Astrocyte (in vitro differentiated cells and primary cell): ENCODE results near the gene BASP1. TPM values are rescaled to one million over a fixed set of nuclear protein-coding genes. Genes with fewer than 3 reads are reported as not detected.

Experiments
- DNase-seq: peaks from one replicate; pipeline ENCODE4 v3.0.0-alpha.2; 2010; ENCODE audit warnings: low read depth
- FAIRE-seq: peaks from 2 replicates; lab custom pipeline; 2011; peaks lifted over from hg19 to GRCh38; lab: Jason Lieb, UNC
- H2AFZ ChIP-seq: 2 replicates; pipeline ENCODE4 v1.6.0; 2012; ENCODE audit warnings: low read depth, low read length, inconsistent platforms
- H3K27ac ChIP-seq: 2 replicates; pipeline ENCODE4 v1.5.1; 2011; ENCODE audit warnings: low read depth, low read length, inconsistent platforms
- H3K27me3 ChIP-seq: 2 replicates; pipeline ENCODE4 v1.6.0; 2011; ENCODE audit warnings: low read length, inconsistent platforms; ENCODE audit not compliant: insufficient read depth
- H3K36me3 ChIP-seq: 2 replicates; pipeline ENCODE4 v1.5.1; 2011; ENCODE audit warnings: low read length, inconsistent platforms; ENCODE audit not compliant: insufficient read depth
- H3K4me1 ChIP-seq: 2 replicates; pipeline ENCODE4 v1.5.1; 2011; ENCODE audit warnings: low read length, inconsistent platforms; ENCODE audit not compliant: insufficient read depth
- H3K4me2 ChIP-seq: 2 replicates; pipeline ENCODE4 v1.6.0; 2012; ENCODE audit warnings: low read length, inconsistent platforms
- H3K4me3 ChIP-seq: 2 replicates; pipeline ENCODE4 v1.5.1; 2011; ENCODE audit warnings: low read depth, mild to moderate bottlenecking, low read length, inconsistent platforms; ENCODE audit not compliant: insufficient read depth
- H3K79me2 ChIP-seq: 2 replicates; pipeline ENCODE4 v1.6.0; 2012; ENCODE audit warnings: mild to moderate bottlenecking, low read length, inconsistent platforms; ENCODE audit not compliant: insufficient read depth
- H3K9ac ChIP-seq: 2 replicates; pipeline ENCODE4 v1.6.0; 2012; ENCODE audit warnings: mild to moderate bottlenecking, low read length, inconsistent platforms
- H3K9me3 ChIP-seq: 2 replicates; pipeline ENCODE4 v1.5.1; 2012; ENCODE audit warnings: low read depth, mild to moderate bottlenecking, low read length, inconsistent platforms; ENCODE audit not compliant: insufficient read depth
- H4K20me1 ChIP-seq: 2 replicates; pipeline ENCODE4 v1.6.0; 2012; ENCODE audit warnings: low read length, inconsistent platforms; ENCODE audit not compliant: insufficient read depth
- H3K27ac Mint-ChIP-seq: one replicate; pipeline ENCODE4 v1.8.0; 2021; ENCODE audit warnings: mild to moderate bottlenecking, mixed read lengths; ENCODE audit not compliant: unreplicated experiment
- H3K27me3 Mint-ChIP-seq: one replicate; pipeline ENCODE4 v1.8.0; 2021; ENCODE audit warnings: low read depth, mixed read lengths; ENCODE audit not compliant: unreplicated experiment
- H3K36me3 Mint-ChIP-seq: one replicate; pipeline ENCODE4 v1.8.0; 2021; ENCODE audit warnings: low read depth, mixed read lengths; ENCODE audit not compliant: unreplicated experiment
- H3K4me1 Mint-ChIP-seq: one replicate; pipeline ENCODE4 v1.8.0; 2021; ENCODE audit warnings: low read depth, mixed read lengths; ENCODE audit not compliant: unreplicated experiment
- H3K4me3 Mint-ChIP-seq: one replicate; pipeline ENCODE4 v1.8.0; 2021; ENCODE audit warnings: mild to moderate bottlenecking, moderate library complexity, mixed read lengths; ENCODE audit not compliant: unreplicated experiment
- H3K9me3 Mint-ChIP-seq: one replicate; pipeline ENCODE4 v1.8.0; 2021; ENCODE audit warnings: mild to moderate bottlenecking, mixed read lengths; ENCODE audit not compliant: unreplicated experiment
- EZH2 ChIP-seq: IDR thresholded peaks from 2 replicates; pipeline ENCODE4 v1.6.1; 2012; ENCODE audit warnings: mild to moderate bottlenecking, low read length, inconsistent platforms; ENCODE audit not compliant: insufficient read depth
- total RNA-seq: library from RNA; stranded (reverse); gene quantifications from 2 replicates; pipeline ENCODE4 v1.2.1, GENCODE V29; 2021
- TF ChIP-seq, protein P1 (sequence below): IDR thresholded peaks from 2 replicates; pipeline ENCODE4 v1.5.1; 2011; ENCODE audit warnings: low read depth, mild to moderate bottlenecking, inconsistent platforms, low read length, moderate library complexity; ENCODE audit not compliant: insufficient read depth

The BASP1 gene
- total RNA-seq, 1 donor from 2014 or later, result 273 TPM

DNA sequence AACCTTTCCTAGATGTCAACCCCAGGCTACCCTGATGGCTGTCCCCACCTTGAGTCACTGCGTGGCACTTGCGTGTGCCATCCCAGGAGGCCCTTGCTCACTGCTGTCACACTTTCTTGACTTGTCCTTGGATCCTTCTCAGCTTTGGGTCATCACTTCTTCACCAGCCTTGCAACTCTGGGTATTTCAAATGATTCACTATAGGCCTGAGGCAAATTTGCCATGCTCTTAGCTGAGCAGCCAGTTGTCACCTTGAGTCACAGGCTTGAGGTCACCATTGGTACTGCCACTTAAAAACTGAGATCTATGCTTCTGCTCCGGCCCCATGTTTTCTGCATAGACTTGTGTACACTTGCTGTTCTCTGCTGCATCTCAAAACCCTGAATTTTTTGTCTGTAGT lies 84.7 kb downstream of the BASP1 start:
- Histone ChIP-seq H3K27ac (no peak overlapping the region), H4K20me1 (no peaks in the 10 kb centered on the region), H3K4me2 (no peak overlapping the region), H2AFZ (no peak overlapping the region), H3K79me2 (no peaks in the 10 kb centered on the region), H3K36me3 (no peaks in the 10 kb centered on the region), H3K27me3 (no peaks in the 10 kb centered on the region), H3K4me3 (no peak overlapping the region), H3K4me1 (peaks cover 18% of the 10 kb centered on the region), H3K9me3 (no peaks in the 10 kb centered on the region), H3K9ac (no peak overlapping the region)
- Mint-ChIP-seq H3K4me3 (no peak overlapping the region), H3K27ac (no peak overlapping the region), H3K4me1 (peaks cover 13% of the 10 kb centered on the region), H3K9me3 (no peaks in the 10 kb centered on the region), H3K36me3 (no peaks in the 10 kb centered on the region), H3K27me3 (no peaks in the 10 kb centered on the region)
- DNase-seq, result no peak
- no peak for TF ChIP-seq EZH2
- TF ChIP-seq, protein P1, sequence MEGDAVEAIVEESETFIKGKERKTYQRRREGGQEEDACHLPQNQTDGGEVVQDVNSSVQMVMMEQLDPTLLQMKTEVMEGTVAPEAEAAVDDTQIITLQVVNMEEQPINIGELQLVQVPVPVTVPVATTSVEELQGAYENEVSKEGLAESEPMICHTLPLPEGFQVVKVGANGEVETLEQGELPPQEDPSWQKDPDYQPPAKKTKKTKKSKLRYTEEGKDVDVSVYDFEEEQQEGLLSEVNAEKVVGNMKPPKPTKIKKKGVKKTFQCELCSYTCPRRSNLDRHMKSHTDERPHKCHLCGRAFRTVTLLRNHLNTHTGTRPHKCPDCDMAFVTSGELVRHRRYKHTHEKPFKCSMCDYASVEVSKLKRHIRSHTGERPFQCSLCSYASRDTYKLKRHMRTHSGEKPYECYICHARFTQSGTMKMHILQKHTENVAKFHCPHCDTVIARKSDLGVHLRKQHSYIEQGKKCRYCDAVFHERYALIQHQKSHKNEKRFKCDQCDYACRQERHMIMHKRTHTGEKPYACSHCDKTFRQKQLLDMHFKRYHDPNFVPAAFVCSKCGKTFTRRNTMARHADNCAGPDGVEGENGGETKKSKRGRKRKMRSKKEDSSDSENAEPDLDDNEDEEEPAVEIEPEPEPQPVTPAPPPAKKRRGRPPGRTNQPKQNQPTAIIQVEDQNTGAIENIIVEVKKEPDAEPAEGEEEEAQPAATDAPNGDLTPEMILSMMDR, result no peak
- FAIRE-seq, result no peak

GRCh38 chr5:17302604-17303003 lies 85.2 kb downstream of the BASP1 start:
- Mint-ChIP-seq H3K4me3 (no peak overlapping the region), H3K36me3 (no peaks in the 10 kb centered on the region), H3K4me1 (peaks cover 13% of the 10 kb centered on the region), H3K27me3 (no peaks in the 10 kb centered on the region), H3K9me3 (no peaks in the 10 kb centered on the region), H3K27ac (no peak overlapping the region)
- FAIRE-seq, result no peak
- Histone ChIP-seq H3K27me3 (no peaks in the 10 kb centered on the region), H3K79me2 (no peaks in the 10 kb centered on the region), H4K20me1 (no peaks in the 10 kb centered on the region), H3K27ac (no peak overlapping the region), H3K9me3 (no peaks in the 10 kb centered on the region), H3K9ac (no peak overlapping the region), H3K4me2 (no peak overlapping the region), H3K4me1 (peaks cover 18% of the 10 kb centered on the region), H3K4me3 (no peak overlapping the region), H3K36me3 (no peaks in the 10 kb centered on the region), H2AFZ (no peak overlapping the region)
- TF ChIP-seq, protein P1, result no peak
- TF ChIP-seq EZH2, result no peak
- DNase-seq, result no peak

- Mint-ChIP-seq H3K36me3 (no peaks in the 10 kb centered on the region), H3K4me3 (no peak overlapping the region), H3K4me1 (peaks cover 13% of the 10 kb centered on the region), H3K9me3 (no peaks in the 10 kb centered on the region), H3K27me3 (no peaks in the 10 kb centered on the region), H3K27ac (no peak overlapping the region)
- TF ChIP-seq, protein P1, result no peak
- TF ChIP-seq EZH2, result no peak
- no peak for FAIRE-seq
- Histone ChIP-seq H3K79me2 (no peaks in the 10 kb centered on the region), H3K4me1 (peaks cover 18% of the 10 kb centered on the region), H3K27me3 (no peaks in the 10 kb centered on the region), H3K9ac (no peak overlapping the region), H3K9me3 (no peaks in the 10 kb centered on the region), H2AFZ (no peak overlapping the region), H3K27ac (no peak overlapping the region), H4K20me1 (no peaks in the 10 kb centered on the region), H3K4me2 (peak overlapping the region; percentile 2), H3K36me3 (no peaks in the 10 kb centered on the region), H3K4me3 (no peak overlapping the region)
- peak; percentile 36 for DNase-seq
These were observed 86.9 kb downstream of the BASP1 start for GRCh38 chr5:17304282-17304681.
